Activated T-cell treated with anti-CD3 and anti-CD28 coated beads for 1 hour (primary cell): ENCODE results near the gene HYAL1.
A peak's percentile ranks its signal among the peaks of the same experiment; 100 is the strongest.
"Not testable (repeated sequence)": the region's sequence is repeated elsewhere in the genome, so short reads cannot be mapped to it uniquely, and the experiment has no call there.

Experiments used
- DNase-seq: peaks from one replicate; pipeline ENCODE4 v3.0.0-alpha.2; 2020; ENCODE audit warnings: low read depth

Gene HYAL1

GRCh38 chr3:50272911-50273688 is 30.3 kb downstream of the HYAL1 start:
- DNase-seq = peak; percentile 88

DNA sequence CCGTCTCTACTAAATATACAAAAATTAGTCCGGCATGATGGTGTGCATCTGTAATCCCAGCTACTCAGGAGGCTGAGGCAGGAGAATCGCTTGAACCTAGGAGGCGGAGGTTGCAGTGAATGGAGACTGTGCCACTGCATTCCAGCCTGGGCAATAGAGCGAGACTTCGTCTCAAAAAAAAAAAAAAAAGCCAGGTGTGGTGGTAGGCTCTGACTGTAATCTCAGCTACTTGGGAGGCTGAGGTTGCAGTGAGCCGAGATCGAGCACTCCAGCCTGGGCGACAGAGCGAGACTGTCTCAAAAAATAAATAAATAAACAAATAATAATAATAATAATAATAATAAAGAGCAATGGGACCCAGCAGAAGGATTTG is 30.9 kb downstream of the HYAL1 start:
- not testable (repeated sequence) for DNase-seq

DNA sequence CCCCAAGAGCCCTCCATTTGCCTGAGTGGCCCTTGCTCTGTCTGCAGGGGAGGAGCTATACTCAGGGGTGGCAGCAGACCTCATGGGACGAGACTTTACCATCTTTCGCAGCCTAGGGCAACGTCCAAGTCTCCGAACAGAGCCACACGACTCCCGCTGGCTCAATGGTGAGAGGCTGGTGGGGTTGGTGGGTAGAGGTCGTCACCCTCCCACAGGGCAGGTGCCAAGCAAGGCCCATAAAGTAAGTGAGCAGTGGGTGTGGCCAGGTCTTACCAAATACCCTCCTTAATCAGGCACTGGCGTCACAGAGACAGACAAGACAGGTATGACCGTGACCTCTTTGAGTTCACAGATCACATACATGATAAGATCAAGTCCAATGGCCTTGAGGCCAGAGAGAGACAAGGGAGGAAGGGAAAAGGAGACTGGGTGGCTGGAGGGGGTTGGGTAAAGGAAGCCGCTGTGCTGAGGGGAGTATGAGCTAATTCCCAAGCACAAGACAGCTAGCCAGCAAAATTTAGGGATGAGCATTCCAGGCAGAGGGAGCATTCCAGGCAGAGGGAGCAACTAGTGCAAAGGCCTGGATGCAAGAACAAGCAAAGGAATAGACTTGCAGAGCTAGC is 31.9 kb downstream of the HYAL1 start:
- no peak for DNase-seq

DNA sequence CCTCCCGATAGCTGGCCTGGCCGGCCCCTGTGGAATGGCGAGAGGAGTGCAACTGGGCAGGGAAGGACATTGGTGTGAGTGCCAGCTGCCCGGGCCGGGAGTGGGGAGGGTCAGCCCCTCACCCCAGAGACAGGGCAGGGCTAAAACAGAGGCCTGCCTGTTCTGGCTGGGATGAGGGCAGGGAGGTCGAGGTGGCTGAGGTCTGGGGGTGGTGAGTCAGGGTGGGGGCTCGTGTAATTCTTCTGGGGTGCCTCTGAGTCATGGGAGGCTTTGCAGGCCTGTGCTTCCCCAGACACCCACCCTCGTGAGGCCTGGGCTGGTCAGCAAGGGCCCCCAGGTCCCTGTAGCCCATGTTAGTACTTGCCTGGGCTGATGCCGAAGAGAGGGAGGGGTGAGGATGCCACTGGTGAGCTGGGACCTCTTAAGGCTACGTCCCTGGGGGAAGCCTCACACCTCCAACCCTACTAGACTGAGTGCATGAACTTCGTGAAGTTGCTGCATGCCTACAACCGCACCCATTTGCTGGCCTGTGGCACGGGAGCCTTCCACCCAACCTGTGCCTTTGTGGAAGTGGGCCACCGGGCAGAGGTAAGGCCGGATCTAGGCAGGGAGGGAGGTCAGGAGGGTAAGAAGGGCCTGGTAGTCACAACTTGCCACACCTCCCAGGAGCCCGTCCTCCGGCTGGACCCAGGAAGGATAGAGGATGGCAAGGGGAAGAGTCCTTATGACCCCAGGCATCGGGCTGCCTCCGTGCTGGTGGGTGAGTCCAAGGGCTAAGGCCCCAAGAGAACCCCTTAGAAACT is 32.8 kb downstream of the HYAL1 start:
- DNase-seq = no peak

DNA sequence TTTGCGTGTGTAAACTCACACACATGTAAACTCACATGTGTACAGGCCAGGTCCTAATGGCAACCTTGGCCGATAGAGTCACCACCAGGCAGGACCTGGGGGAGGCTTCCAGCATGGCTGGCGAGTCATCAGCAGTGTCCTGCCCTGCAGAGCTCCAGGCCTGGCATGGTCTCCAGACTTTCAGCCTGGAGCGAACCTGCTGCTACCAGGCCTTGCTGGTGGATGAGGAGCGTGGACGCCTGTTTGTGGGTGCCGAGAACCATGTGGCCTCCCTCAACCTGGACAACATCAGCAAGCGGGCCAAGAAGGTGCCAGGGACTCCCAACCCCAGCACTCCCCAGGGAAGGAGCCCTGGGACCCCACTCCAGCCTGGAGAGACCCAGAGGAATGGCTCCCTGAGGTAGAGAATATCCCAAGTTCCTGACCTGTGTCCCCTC is 33.4 kb downstream of the HYAL1 start:
- DNase-seq = no peak

GRCh38 chr3:50269460-50269859 is 33.9 kb downstream of the HYAL1 start:
- no peak for DNase-seq

- DNase-seq = no peak
Observed at GRCh38 chr3:50268703-50269451, 34.5 kb downstream of the HYAL1 start, which contains the start of gene SEMA3B. TSS of gene SEMA3B (plus strand) at chr3:50269147. CDS start at chr3:50269241, 94 bp downstream.

DNA sequence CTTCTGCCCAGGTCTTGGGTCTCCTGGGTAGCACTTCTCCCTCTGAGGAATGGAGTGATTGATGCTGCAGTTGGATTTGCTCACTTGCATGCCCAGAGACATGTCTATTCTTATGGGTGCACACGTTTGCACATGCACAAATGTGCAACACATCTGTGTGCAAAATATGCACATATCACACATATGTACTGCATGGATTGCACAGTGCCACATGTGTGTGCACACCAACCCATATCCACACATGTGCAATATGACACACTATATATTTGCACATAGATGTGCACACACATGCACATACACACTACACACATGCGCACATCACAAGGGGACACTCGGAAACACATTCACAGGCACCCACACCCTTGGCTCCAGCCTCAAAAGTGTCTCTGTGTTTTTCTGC is 35.1 kb downstream of the HYAL1 start:
- DNase-seq = no peak

GRCh38 chr3:50267280-50267913 is 36.0 kb downstream of the HYAL1 start:
- no peak for DNase-seq

DNA sequence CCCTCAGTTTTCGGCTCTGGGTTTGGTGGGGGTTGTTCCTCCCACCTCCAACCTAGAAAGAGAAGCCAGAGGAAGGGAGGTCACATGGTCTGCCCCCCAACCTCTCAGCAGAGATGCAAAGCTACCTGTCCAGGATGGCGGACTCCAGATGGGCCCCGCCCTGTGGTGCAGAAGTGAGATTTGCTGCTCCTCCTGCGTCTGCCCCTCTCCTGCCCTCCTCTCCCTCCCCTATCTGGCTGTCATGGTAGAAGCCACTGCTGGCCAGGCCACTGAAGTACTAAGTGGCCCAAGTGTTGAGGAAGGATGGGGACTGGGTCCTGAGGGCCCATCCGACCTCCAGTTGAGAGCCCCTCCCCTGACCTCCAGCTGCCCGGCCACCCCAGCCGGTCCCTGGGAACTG is 36.5 kb downstream of the HYAL1 start:
- no peak for DNase-seq

DNA sequence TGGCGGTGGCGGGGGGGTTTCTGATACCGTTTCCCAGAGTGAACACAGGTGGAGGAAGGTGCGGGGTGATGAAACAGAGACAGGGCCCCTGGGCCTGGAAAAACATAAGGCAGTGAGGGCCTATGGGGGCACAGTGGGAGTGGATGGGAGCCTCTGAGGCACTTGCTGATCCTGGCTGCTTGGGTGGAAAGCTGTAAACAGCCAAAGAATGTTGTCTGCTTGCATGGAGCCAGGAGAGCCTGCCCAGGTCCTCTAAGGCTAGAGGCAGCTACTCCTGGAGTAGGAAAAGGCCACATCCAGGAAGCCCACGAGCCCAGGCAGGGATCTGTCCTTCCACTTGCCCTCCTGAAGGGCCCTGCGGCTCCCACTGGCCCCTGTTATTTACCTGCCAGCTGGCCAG is 37.4 kb downstream of the HYAL1 start:
- DNase-seq = no peak

DNA sequence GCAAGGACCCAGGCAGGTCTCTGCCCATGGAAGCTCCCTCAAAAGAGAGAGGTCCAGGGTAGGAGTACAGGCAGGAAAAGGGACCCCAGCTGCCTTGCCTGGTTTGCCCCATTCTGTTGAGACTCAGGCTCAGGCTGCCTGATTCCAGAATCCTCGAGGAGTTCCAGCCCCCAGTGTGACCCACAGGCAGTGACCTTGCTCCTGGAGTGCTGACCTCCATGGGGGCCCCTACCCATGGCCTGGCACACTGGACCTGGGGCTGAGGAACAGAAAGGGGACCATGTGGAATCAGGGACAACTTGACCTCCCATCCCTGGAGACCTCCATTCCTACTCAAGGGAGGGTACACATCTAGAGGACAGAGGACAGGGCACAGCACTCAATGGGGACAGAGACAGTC is 37.8 kb downstream of the HYAL1 start:
- no peak for DNase-seq

GRCh38 chr3:50264964-50265485 is 38.3 kb downstream of the HYAL1 start:
- DNase-seq = no peak

DNA sequence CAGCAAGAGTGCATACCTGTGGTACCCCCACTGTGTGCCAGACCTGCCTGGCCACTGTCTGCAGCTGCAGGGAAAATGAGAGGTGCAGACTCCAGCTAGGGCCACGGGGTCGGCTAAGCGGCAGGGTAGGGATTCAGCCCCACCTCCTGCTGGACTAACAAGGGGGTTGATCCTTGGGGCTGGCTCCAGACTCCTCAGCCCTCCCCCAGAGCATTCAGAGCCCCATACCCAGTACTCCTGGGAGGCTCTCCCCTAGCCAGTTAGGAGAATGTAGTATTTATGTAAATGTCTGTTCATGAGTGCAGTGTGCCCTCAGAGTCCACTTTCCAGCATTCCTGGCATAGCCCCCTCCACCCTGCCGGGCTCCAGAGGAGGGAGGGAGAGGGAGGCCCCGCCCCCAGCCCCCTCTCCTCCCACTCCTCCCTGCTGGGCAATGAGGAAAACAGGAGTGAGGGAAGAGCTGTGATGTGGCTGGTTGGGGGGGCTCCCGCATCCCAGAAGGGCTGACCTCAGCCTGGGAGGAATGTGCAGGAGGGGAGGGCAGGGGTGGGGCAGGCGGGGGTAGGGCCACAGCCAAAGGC is 38.9 kb downstream of the HYAL1 start:
- no peak for DNase-seq

DNA sequence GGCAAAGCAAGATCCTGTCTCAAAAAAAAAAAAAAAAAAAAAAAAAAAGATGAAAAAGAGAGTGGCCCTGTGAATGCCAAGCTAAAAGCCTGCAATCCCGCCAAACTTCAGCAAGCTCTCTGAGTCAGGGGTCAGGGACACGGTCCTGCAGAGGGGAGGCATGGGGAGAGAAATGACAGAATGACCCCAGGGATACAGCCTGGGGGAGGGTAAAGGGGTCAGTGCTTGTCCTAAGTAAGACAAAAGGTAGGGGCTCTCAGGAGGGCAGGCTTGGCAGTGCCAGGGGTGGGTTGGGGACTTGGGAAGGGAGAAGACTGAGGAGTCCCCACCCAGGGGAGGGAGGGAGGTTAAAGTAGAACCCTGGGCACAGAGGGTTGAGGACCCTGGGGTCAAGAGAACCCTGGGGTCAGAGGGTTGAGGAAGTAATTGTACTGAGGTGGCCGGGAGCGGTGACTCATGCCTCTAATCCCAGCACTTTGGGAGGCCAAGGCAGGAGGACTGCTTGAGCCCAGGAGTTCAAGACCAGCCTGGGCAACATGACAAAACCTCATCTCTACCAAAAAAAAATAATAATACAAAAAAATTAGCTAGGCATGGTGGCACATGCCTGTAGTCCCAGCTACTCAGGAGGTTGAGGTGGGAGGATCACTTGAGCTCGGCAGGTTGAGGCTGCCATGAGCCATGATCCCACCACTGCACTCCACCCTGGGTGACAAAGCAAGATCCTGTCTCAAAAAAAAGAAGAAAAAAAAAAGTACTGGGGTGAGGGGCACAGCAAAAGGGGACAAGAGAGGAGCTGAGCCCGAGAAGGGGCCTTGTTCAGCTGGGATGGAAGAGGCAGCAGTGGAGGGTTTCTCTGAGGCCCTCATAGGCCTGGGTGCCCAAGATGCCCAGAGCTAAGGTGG is 39.6 kb downstream of the HYAL1 start:
- DNase-seq = no peak

DNA sequence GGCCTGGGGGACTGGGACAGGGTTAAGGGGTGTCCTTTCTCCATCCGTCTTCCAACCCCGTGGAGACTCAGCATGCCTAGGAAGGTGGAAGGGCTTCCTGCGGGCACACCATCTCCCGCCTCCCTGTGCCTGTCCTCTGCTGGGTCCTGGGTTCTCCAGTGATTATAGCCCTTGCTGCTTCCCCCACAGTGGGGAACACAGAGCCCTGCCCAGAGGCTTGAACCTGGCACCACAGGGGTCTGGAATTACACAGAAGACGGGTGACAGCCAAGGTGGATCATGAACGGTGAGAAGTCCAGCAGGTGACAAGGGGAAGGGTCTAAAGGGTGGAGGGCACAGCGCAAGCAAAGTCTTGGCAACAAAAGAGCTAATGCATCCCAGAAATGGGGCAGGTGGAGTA is 40.6 kb downstream of the HYAL1 start:
- no peak for DNase-seq

DNA sequence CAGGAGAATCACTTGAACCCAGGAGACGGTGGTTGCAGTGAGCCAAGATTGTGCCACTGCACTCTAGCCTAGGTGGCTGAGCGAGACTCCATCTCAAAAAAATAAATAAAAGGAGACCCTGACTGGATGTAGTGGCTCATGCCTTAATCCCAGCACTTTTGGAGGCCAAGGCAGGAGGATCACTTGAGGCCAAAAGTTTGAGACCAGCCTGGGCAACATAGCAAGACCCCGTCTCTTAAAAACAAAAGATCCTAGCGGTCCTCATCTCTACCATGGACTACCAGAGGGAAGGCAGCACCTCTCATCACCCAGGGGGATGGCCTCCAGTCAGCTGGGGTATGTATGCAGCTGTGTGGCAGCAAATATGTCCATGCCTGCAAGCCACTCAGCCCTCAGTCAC is 41.2 kb downstream of the HYAL1 start:
- DNase-seq = not testable (repeated sequence)

DNA sequence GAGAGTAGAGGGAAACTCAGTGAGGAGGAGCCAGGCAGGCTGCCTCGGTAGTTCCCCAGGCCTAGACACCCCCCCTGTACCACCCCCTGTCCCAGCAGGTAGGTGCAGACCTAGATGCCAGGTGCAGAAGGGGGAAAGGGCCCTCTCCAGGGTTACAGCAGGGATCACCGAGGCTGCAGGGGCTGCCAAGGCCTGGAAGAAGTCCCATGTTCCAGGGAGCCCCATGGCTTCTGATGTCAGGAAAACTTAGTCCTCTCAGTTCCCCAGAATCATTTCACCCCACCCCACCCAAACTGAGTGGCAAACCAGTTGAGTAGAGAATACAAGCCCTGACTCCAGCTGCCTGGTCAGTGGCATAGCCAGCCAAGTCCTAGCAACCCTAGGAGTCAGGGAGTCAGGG is 41.9 kb downstream of the HYAL1 start:
- DNase-seq = no peak

DNA sequence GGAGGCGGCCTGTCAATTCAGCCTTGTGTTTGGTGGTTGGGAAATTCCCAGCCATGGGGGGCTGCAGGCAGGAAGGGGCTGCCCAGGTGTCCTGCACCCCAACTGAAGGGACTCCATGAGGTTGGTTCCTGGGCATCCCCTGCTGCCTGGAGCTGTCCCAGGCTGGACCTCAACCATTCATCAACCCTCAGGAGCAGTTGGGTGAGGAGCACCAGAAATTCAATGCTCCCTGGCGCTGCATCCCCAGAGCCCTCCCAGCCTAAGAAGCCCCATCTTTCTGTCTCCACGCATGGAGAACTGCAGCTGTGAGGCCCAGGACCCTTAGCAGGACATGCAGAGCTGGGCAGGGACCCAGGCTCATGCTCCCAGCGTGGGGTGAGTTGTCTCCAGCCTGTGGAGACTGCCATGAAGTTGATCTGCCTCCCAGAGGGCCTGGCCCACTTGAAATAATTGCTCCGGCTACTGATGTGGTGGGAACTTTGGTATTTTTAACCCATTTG is 42.4 kb downstream of the HYAL1 start:
- no peak for DNase-seq
